DMS153 treated with DMSO at 0.1 percent for 48 hours (cell line): ENCODE data around the gene ING2.
"Not testable (repeated sequence)": the region's sequence is repeated elsewhere in the genome, so short reads cannot be mapped to it uniquely, and the experiment has no call there.

Experiments
- DNase-seq: peaks from one replicate; lab custom pipeline; 2025; ENCODE audit not compliant: unreplicated experiment; lab: John Stamatoyannopoulos, UW

The ING2 gene

DNA sequence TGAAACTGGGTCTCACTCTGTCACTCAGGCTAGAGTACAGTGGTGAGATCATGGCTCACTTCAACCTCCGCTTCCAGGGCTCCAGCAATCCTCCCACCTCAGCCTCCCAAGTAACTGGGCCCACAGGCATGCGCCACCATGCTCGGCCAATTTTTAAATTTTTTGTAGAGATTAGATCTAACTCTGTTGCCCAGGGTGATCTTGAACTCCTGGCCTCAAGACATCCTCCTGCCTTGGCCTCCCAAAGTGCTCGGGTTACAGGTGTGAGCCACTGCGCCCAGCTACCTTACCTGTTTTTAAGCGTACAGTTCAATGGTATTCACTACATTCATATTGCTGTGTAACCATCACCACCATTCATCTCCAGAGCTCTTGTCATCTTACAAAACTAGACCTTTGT is 41.5 kb downstream of the ING2 start:
- DNase-seq = no peak

DNA sequence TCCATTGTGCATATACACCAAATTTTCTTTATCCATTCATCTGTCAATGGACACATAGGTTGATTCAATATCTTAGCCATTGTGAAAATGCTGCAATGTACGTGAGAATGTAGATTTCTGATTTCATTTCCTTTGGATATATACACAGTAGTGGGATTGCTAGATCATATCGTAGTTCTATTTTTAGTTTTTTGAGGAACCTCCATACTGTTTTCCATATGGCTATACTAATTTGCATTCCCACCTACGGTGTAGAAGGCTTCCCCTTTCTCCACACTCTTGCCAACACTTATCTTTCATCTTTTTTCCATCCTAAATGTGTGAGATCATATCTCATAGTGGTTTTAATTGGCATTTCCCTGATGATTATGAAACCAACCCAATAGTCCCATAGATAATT is 43.4 kb downstream of the ING2 start:
- no peak for DNase-seq

DNA sequence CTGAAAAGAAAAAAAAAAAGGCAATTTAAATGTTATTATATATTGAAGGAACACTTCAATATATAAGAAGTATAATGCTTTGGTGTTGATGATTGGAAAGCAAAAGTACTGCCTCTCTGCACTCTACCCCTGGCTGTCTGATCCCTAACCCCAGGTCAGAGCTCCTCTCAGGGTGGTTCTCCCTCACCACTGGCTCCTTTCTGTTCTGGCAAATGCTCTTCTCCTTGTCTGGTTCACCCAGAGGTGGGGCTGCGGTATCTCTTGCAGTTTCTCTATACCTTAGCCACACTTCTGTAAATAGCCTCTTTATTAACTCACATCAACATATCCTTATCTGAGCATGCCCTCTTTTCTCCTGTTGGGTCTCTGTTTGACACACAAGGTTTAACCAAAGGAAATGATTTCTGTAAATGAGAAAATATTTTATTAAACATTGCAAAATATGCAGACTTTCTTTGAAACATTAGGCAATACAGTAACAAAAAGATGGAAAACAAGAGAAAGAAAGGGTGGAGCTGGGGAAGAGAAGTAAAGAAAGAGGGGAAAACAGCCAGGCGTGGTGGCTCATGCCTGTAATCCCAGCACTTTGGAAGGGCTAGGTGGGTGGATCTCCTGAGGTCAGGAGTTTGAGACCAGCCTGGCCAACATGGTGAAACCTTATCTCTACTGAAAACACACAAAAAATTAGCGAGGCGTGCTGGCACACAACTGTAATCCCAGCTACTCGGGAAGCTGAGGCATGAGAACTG is 45.7 kb downstream of the ING2 start:
- no peak for DNase-seq

DNA sequence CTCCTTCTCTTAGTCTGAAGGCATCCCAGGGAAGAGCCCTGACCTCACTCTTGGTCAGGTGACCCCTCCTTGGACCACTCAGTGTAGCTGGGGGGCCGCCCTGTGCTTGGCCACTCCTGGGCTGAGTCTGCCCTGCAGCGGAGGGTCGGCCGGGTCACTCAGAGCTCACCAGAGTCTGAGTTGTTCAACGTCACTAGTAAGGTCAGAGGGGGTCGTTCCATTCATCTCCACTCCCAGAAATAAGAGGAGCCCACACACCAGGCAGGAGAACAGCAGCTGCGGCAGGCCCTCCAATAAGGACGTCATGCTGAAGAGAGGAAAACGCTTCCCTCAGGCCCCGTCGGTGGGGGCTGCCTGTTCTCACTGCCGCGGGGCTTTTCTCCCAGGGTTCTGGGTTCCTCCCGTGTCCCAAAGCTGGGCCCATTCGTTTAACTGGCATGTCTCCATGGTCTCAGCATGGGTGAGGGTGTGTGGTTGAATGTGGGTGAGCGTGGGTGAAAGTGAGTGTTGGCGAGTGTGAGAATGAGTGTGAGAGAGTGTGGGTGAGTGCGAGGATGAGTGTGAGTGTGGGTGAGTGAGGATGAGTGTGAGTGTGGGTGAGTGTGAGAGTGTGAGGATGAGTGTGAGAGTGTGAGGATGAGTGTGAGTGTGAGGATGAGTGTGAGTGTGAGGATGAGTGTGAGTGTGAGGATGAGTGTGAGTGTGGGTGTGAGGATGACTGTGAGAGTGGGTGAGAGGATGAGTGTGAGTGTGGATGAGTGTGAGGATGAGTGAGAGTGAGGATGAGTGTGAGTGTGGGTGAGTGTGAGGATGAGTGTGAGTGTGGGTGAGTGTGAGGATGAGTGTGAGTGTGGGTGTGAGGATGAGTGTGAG is 47.7 kb downstream of the ING2 start:
- DNase-seq = no peak

DNA sequence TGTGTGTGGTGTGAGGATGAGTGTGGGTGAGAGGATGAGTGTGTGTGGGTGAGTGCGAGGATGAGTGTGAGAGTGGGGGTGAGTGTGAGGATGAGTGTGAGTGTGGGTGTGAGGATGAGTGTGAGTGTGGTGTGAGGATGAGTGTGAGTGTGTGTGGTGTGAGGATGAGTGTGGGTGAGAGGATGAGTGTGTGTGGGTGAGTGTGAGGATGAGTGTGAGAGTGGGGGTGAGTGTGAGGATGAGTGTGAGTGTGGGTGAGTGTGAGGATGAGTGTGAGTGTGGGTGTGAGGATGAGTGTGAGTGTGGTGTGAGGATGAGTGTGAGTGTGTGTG is 48.3 kb downstream of the ING2 start:
- DNase-seq = not testable (repeated sequence)

DNA sequence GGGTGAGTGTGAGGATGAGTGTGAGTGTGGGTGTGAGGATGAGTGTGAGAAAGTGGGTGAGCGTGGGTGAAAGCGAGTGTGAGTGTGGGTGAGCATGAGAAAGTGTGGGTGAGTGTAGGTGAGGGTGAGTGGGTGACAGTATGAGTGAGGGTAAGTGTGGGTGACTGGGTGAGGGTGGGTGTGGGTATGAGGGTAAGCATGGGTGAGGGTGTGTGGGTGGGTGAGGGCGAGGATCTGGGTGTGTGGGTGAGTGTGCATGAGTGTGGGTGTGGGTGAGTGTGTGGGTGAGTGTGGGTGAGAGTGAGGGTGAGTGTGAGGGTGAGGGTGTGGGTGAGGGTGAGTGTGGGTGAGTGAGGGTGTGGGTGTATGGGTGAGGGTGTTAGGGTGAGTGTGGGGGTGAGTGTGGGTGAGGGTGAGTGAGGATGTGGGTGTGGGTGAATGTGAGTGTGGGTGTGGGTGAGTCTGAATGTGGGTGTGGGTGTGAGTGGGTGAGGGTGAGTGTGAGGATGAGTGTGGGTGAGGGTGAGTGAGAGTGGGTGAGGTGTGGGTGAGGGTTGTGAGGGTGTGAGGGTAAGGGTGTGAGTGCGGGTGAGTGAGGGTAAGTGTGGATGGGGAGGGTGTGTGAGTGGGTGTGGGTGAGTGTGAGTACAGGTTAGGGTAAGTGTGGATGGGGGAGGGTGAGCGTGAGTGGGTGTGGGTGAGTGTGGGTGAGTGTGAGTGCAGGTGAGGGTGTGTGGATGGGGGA is 48.9 kb downstream of the ING2 start:
- no peak for DNase-seq

DNA sequence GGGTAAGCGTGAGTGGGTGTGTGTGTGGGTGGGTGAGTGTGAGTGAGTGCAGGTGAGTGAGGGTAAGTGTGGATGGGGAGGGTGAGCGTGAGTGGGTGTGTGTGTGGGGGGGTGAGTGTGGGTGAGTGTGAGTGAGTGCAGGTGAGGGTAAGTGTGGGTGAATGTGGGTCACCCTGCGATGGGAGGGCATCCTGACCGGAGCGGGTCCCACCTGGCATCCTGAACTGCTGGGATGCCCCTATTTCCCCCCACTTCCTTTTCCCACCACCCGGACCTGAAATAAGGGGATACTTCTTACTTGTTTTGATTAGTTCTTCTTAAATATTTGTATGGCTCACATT is 49.5 kb downstream of the ING2 start:
- no peak for DNase-seq

DNA sequence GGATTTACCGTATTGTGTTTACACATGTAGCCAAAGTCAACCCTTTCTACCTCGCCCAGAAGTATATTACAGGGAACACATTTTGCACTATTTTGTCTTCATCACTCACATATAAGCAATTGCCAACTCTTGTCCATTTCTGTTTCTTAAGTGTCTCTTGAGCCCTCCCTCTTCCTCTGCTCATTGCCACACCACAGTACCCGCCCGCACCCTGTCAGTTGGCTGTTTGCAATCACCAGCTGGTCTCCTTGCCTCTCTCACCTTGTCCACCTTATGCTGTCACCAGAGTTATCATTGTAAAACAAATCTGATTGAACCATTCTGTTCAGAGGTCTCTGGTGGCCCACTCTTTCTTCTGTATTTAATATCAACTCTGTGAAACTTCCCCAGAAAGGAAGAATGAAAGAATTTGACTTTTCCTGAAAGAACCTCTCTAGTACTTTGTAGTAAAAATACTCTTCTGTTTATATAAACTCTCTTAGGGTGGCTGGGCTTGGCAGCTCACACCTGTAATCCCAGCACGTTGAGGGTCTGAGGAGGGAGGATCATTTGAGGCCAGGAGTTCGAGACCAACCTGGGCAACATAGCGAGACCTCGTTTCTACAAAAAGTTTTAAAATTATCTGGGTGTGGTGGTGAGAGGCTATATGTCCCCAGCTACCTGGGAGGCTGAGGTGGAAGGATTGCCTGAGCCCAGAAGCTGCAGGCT is 50.2 kb downstream of the ING2 start:
- DNase-seq = no peak

DNA sequence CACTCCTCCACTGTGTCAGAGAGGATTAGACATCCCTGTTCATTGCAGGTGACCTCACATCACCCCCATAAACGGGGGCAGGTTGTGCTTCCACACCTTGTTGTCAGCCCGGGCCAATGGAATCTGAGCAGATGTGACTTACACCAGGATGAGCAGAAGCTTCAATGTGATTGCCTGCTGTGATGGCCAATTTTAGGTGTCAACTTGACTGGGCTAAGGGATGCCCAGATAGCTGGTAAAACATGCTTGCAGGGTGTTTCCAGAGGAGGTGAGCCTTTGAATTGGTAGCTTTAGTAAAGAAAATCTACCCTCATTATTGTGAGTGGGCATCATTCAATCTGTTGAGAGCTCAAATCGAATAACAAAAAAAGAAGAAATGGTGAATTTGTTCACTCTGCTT is 52.1 kb downstream of the ING2 start:
- no peak for DNase-seq

DNA sequence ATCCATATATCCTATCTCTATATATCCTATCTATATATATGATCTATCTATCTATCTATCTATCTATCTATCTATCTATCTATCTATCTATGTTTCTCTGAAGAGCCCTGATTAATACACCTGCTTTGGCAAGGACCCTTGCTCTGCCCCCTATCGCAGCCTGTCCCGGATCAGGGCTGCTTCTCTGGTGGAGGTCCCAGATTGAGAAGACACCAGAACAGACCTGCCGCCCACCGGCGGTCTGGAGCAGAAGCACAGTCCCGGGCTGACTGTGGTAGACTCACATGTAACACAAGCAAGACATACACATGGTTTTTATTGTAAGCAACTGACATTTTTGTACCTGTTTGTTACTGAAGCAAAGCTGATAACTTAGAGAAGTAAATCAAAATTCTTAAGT is 52.8 kb downstream of the ING2 start:
- DNase-seq = no peak

DNA sequence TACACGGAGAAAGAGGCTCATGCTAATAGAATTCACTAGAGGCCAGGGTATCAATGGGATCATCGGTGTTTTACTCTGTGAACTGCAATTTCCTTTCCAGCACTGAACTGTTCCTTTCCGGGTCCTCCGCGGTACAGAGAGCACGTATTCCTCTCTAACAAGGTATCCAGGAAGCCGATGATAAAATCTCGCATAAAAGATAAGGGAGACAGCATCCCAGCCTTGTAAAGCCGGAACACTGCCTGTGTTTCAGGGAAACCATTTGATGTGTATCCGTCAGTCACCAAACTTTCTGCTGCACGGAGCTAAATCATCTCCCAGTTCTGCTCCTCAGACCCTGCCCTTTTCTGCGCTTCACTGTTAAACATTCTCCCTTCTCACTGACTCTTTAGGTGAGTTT is 54.0 kb downstream of the ING2 start:
- DNase-seq = no peak

DNA sequence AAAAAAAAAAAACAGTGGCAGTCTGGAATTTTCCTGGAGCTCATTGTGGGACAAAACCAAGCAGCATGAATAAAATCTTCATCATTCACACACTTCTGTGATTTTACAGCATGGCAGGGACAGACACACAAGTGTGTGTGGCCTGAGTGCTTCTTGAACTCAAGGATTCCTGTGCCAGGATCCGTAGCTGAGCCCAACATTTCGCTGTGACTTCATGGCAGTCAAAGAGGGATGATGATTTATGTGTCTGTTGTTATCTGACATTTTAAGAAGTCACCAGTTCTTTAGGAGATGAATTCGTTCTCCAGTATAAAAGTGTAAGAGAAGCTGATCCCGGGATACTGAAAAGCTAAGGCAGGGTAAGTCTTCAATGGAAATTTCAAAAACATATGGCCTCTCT is 57.0 kb downstream of the ING2 start:
- no peak for DNase-seq
